Activated effector memory CD4-positive, alpha-beta T cell treated with anti-CD3 and anti-CD28 coated beads, Interleukin-2, amount 50 U/mL, for 16 hours (primary cell): ENCODE results near the gene TNIP2.
"Not testable (repeated sequence)": the region's sequence is repeated elsewhere in the genome, so short reads cannot be mapped to it uniquely, and the experiment has no call there.

Experiments
- DNase-seq: peaks from one replicate; pipeline ENCODE4 v3.0.0-alpha.2; 2020

TNIP2 gene

GRCh38 chr4:2767705-2768074 lies 11.6 kb upstream of the TNIP2 start:
- DNase-seq: peak; percentile 50

- DNase-seq: peak; percentile 52
Measured at GRCh38 chr4:2767046-2767704, 11.0 kb upstream of the TNIP2 start.

- peak; percentile 48 for DNase-seq
Measured at GRCh38 chr4:2765832-2766526, 9.8 kb upstream of the TNIP2 start.

DNA sequence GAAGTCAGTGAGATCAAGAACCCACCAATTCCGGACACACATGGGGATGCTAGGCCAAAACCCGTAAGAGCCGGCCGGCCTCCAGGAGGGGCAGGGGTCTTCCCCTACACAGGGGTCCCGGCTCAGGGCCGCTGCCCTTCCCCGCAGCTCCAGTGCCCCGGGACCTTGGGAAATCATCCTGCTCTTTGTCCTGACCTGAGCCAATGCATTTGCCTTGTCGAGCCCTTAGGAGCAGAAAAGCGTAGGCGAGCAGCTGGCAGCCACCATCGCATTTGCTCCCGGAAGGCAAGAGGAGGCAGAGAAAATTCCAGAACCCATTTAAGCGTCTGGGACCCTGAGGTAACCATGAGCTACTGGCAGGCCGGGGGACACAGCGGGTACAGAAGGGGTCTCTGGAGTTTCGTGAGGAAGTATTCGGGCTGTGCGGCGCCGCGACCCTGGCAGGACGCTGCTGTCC lies 7.4 kb upstream of the TNIP2 start:
- DNase-seq: peak; percentile 63

GRCh38 chr4:2762486-2763370 lies 6.6 kb upstream of the TNIP2 start:
- DNase-seq: not testable (repeated sequence)

DNA sequence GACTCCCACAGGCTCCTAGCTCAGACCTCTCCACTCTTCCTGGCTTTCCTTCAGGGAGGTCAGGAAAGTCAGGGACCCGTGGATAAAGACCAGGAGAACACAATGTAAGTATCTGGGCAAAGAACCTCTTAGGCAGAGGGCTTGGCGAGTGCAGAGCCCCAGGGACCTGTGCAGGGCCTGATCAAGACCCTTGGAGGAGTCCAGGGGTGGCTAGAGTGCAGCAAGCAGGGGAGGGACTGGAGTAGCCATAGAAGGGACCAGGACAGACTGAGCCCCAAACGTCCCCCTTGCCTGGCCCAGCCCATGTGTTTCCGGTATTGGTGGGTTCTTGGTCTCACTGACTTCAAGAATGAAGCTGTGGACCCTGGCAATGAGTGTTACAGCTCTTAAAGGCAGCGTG lies 5.9 kb upstream of the TNIP2 start:
- no peak for DNase-seq

DNA sequence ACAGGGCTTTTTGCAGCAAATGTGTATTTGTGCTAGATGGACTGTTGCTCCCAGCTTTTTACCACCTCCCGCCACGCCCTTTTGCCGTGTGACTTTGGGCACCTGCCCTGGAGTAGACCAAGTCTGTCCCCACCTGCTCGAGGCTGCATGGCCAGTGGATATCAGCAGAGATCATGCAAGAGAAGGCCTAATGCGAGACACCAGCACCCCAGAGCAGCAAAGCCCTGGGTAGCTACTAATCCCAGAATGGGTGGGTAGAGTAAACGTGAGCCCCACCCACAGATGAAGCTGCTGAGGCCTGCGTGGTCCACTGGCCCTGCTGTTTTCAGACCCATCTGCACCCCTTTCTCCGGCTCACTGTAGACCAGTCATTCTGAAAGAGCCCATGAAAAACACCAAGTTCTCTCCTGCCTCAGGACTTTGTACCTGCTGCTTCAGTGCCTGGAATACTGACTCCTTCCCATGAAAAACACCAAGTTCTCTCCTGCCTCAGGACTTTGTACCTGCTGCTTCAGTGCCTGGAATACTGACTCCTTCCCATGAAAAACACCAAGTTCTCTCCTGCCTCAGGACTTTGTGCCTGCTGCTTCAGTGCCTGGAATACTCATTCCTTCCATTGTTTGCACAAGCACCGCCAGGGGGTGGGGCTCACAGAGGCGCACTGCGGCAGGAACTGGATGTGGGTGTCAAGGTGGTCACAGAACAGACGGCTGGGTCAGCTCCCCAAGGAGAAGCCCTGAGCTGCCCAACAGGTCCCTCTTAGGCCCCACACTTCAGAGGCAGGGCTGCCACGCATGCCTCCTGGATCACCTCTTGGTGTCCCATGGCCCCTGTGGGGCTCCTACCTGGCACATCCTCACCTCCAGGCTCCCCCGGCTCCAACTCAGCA lies 5.1 kb upstream of the TNIP2 start:
- peak; percentile 54 for DNase-seq

DNA sequence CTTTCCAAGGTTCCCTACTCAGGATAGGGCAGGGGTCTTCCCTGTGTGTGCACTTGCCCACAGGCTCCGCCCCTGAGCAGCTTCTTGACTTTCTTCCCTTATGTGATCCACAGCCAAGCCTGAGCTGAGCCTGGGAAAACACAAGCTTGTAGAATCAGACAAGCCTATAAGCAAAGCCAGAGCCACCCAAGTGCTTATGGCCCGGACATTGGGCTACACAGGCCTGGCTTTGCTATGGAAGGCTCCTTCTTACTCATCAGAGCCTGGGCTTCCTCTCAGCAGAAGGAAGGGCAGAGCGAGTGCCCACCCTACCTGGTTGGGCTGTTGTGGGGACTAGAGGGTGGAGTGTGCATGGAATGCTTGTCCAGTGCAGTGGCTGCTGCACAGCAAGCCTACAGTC lies 1.3 kb upstream of the TNIP2 start:
- no peak for DNase-seq

DNA sequence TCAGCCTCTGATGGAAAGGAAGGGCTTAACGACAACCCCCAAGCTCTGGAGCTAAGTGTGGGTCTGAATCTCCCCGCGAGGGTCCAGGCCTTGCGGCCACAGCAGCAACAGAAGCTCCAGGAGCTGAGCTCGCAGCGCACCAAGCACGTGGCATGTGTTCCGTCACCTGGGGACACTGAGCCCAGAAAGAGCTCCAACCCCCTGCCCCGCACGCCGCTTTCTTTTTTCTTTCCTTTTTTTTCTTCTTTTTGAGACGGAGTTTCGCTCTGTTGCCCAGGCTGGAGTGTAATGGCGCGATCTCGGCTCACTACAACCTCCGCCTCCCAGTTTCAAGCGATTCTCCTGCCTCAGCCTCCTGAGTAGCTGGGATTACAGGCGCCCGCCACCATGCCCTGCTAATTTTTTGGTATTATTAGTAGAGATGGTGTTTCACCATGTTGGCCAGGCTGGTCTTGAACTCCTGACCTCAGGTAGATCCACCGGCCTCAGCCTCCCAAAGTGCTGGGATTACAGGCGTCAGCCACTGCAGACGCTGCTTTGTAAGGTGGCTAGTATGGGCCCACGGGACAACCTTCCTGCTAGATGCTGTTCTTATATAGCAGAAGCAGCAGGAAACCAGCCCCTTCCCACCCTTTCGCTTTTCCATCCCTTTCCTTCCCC lies 685 bp upstream of the TNIP2 start:
- DNase-seq: no peak

GRCh38 chr4:2754848-2755819 lies 1.0 kb downstream of the TNIP2 start:
- DNase-seq: no peak

- no peak for DNase-seq
Measured at GRCh38 chr4:2753436-2753835, 2.7 kb downstream of the TNIP2 start.

DNA sequence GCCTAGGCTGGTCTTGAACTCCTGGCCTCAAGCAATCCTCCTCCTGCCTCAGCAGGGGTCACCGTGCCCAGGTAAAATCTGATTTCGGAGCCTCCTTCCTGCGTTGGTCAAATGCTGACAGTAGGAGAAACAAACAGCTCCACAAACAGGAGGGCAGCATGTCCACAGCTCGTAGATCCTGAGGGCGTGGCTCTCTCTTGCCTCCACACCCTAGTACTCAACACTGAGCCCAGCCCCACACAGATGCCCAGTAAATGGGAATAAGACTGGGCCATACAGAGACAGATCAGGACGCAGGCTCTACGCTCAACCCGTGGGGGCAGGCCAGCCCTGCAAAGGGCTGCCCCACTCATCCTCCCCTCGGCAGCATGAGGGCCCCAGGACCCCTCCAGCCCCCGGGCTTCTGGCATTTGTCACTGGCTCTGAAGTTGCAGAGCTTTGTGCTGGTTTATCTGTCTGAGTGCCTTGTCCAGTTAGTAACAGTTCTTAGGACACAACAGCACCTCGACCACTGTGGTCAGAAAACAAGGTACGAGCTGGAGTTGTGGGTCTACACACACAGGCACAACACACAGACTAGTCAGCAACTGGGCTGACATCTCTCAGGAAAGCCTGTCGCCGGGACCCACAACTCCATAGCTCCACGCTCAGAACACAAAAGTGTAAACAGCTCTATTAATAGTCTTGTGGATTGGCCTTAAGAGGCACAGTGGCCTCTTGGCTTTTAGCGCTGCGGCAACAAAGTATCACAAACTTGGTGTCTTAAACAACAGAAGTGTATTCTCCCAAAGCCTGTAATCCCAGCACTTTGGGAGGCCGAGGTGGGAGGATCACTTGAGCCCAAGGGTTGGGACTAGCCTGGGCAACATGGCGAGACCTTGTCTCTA lies 5.2 kb downstream of the TNIP2 start:
- no peak for DNase-seq

DNA sequence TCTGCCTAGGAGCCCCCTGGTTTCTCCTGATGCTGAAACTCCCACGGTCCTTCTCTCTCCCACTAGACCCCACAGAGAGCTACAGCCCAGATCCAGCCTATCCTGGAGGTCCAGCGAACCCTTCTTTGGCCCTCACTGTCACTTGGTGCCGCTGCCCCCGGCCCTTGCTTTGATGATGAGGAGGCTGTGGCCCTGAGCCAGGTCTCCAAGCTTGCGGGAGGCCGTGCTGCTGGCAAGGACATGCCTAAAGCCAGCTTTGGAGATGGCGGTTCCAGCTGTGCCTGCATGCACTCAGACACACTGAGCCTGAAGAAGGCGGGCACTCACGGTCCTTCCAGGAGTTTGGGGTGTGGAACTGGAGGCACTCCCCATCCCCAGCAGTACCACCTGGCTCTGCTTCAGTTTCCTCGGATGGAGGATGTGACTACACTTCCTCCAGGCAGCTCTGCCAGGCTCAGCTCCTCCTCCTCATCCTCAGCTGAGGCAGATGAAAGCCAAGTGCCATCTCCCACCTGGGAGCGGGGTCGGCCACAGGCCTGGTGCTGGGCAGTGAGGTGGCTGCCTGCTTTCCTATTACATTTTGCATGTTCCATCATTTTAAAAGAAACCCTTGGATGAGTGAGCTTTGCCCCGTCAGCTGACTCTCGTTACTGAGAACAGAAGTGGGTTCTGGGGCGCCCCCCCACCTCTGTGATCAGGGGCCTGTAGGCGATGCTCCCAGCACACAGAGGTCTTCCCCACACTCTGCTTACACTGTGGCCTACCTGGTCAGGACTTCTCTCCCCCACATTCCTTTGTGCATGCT lies 9.0 kb downstream of the TNIP2 start:
- DNase-seq: no peak

DNA sequence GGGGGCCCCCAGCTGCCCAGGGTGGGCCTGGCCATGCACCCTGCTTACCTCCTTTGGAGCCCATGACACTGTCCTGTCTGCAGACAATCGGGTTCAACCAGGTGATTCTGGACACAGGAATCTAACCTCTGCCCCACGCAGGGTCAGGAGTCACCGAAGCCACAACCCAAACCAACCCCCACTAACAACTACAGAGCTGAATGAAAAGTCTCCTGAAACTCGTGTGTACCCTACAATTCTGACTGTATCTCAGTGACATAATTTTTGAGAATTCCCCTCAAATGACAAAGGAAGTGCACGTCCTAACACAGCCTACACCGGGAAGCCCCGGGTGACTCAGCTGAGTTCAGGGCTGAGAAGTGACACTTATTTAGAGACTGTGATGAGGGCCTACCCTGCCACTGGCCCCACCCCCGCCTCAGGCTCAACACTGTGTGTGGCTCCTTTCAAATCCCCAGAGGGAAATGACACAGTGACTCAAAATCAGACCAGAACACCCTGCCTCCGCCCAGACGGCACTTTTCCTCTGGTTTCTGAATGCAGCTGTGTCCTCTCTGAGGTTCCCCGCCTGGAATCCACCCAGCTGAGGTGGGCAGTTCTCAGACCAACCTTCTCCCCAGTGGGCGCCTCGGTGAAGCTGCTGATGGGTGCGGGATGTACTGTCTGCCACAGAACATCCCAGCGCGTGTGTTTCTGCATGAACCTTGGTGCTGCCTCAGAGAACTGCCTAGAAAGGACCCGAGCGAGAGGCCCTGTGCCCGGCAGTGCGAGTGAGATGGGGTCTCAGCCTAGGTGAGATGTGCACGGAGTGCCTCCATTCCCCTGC lies 9.9 kb downstream of the TNIP2 start:
- peak; percentile 97 for DNase-seq

DNA sequence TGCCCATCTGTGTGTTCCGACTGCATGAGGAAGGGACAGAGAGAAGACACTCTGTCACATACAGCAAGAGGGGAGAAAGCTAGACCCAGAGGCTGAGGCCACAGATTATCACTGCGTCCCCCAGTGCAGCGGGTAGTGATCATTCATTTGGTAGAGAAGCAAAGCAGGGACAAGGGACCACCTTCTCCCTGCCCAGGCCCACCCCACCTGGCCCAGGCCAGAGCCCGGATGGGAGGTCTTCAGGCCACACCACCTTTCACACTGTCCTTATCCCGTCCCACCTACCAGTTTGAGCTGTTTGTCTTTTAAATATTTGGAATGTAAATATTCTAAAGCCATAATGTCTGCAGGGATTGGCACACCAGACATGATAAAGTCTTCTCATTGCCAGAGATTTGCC lies 10.6 kb downstream of the TNIP2 start:
- no peak for DNase-seq

DNA sequence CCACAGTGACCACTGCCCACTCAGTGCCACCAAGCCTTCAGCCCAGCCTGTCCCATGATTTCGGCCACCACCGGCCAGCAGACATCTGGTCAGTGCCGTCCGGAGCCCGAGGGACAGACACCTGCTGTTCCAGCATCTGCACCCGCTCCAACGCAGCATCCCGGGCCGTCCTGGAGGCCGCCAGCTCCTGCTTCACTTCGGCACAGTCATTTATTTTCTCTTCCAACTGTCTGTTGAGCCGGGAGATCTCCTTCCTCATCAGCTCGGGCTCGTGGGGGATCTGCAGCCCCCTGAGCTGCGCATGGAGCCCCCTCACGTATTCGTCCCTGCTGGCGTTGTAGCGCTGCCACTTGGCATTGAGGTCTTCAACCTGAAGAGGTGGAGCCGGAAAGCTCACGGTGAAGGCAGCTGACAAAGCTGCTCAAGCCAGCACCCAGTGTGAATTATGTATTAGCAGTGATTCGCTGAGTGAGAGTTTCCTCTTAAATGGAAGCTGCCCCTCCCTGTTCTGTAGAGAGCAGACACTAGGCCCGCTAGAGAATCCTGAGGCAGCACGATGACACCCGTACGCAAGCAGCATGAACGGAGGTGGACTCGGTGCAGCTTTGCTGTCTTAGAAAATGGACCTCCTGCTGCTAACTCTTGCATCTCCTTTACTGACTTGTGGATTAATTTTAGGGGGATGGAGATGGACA lies 11.4 kb downstream of the TNIP2 start:
- DNase-seq: no peak
